GM19468 (cell line): Measurements from ENCODE around the gene RAPGEFL1.
"Not testable (repeated sequence)": the region's sequence is repeated elsewhere in the genome, so short reads cannot be mapped to it uniquely, and the experiment has no call there.

Experiments used
- ATAC-seq: cut with Tn5 transposase; IDR thresholded peaks from one replicate; pipeline ENCODE4 v1.9.1; 2021; ENCODE audit warnings: mild to moderate bottlenecking, moderate library complexity, moderate number of reproducible peaks; ENCODE audit not compliant: unreplicated experiment; ENCODE audit errors: extremely low read depth

Gene RAPGEFL1, protein sequence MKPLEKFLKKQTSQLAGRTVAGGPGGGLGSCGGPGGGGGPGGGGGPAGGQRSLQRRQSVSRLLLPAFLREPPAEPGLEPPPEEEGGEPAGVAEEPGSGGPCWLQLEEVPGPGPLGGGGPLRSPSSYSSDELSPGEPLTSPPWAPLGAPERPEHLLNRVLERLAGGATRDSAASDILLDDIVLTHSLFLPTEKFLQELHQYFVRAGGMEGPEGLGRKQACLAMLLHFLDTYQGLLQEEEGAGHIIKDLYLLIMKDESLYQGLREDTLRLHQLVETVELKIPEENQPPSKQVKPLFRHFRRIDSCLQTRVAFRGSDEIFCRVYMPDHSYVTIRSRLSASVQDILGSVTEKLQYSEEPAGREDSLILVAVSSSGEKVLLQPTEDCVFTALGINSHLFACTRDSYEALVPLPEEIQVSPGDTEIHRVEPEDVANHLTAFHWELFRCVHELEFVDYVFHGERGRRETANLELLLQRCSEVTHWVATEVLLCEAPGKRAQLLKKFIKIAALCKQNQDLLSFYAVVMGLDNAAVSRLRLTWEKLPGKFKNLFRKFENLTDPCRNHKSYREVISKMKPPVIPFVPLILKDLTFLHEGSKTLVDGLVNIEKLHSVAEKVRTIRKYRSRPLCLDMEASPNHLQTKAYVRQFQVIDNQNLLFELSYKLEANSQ

DNA sequence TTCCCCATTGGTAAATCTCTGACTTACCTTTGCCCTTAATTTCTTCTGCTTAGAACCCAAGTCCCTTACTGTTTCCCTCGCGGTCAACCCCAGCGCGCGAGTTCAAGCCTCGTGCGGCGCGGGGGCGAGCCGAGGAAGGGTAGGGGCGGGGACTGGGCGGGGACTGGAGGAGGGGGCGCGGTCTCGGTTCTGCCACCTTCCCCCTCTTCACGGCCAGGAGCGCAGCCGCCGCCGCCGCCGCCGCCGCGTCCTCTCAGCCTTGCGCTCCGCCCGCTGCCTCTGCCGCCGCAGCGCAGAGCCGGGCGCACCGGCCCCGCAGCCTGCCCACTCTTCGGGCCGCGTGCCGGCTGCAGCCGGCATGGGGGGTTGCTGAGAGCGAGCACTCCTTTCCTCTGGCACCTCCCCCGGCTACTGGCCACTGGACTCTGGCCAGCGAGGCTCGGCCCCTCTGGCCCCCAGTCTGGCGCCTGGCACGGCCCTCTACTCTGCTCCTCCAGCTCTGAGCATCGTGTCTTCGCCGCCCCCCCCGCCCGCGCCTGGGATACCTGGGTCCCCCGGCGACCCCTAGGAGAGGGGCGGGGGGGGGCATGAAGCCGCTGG lies at the start of gene RAPGEFL1:
Gene RAPGEFL1, plus strand, starts transcription at position 196 of the 600 bp plus-strand sequence. Its CDS starts 392 bp downstream, at position 588.
- ATAC-seq, result no peak

DNA sequence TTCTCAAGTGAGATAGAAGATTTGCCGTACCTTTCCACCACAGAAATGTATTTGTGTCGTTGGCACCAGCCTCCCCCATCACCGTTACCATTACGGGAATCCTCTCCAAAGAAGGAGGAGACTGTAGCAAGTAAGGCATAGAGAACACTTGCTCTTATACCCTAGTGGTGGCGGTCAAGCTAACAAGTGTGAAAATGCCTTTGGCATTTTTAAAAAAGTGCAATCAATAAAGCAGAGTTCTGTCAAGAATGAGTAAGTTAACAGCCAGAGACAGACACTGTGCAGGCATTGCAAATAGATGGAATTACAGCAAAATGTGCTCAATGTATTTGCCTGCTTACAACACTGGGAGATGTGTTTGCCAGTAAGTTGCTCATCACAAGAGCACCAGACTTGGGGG lies 47.8 kb upstream of the RAPGEFL1 start:
- no peak for ATAC-seq

DNA sequence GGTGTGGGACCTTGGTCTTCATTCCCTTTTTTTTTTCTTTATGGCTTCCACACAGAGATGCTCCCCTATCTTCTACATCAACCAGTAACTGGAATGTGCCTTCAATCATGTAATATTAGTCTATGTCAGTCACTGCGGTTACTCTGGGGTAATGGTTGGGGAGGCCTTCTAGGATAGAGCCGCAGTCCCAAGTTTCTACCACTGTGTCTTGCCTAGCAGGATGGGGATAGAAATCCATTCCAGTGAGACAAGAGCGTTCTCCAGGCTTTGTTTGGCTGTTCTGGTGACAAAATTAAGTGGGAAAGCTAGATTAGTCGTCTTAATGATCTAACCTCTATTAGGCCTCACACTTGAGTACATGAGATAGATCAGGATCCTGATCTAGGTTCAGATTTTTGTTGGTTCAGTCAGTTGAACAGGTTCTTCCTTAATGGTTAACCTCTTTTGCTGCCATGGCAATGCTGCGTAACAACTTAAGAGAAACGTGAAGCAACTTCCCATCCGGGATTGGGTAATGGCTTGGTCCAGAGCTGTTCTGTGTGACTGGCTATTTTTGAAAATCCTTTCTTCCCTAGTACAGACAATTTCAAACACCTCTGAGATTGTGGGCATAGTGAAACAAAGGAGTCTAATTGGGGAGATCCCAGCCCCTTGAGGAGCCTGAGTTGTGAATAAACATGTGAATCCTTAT lies 46.8 kb upstream of the RAPGEFL1 start:
- ATAC-seq, result no peak

DNA sequence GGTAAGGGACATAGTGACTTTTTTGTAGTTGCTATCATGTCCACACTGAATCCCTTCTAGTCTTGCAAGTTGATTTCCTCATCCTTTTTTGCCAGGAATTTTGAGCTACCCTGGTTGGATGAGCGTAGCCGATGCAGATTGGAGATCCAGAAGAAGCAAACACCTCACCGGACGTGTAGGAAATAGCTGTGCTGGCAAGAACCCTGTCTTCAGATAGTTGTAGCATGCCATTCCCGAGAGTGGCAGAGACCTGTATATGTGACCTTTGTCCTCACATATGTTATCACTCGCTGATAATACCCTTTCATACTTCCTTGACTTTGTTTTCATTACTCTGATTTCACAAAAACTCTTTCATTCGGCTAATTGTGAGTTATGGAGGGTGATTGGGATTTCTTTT lies 43.1 kb upstream of the RAPGEFL1 start:
- no peak for ATAC-seq

DNA sequence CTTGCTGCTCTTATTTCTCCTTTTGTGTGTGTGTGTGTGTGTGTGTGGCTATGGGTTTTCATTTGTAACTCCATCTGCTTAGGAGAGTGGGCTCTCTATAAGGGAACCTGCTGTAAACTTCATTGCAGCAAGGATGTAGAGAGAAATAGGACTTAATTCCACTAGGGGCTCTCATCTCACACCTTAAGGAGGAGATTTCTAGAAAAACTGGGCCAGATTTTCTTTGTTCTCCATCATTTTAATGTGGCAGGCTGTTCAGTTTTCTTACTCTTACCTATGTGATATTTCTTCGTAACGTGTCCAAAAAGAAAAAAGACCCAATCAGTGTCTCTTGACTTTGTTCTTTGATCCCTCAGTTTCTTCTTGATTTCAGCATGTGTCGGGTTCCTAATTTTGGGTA lies 41.5 kb upstream of the RAPGEFL1 start:
- no peak for ATAC-seq

DNA sequence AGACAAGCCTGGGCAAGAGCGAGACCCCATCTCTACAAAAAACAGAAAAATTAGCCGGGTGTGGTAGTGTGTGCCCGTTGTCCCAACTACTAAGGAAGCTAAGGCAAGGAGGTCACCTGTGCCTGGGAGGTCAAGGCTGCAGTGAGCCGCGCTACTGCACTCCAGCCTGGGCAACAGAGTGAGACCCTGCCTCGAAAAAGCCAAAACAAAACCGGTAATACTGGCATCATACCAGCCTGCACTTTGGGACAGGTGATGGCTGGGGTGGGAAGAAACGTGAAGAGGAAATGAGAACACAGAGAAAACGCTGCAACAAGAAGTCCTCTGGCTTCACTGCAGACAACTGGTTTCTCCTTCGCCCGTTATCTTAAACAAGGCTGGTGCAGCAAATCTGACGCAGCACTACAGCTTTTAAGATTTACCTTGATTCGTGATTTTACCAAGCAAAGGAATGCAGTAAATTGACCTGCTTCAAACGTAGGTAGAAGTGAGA lies 37.7 kb upstream of the RAPGEFL1 start:
- ATAC-seq, result no peak

DNA sequence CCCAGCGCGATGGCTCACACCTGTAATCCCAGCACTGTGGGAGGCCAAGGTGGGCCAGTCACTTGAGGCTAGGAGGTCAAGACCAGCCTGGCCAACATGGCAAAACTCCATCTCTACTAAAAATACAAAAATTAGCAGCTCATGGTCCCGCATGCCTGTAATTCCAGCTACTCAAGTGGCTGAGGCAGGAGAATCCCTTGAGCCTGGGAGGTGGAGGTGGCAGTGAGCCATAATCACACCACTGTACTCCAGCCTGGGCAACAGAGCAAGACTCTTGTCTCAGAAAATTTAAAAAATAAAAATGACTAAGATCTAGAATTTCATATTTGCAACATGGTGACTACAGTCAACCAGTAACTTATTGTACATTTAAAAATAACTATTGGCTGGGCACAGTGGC lies 34.1 kb upstream of the RAPGEFL1 start:
- ATAC-seq, result not testable (repeated sequence)

DNA sequence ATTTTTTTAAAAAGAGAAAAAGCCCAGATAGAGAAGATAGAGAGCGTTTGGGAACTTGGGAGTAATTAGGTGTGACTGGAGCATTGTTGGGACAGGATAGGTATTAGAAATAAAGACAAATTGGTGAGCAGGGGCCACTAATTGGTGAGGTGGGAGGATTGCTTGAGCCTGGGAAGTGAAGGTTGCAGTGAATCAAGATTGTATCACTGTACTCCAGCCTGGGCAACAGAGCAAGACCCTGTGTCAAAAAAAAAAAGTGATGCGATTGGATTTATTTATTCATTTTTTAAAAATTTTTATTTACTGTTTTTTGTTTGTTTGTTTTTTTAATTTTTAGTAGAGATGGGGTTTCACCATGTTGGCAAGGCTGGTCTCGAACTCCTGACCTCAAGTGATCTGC lies 31.8 kb upstream of the RAPGEFL1 start:
- no peak for ATAC-seq

DNA sequence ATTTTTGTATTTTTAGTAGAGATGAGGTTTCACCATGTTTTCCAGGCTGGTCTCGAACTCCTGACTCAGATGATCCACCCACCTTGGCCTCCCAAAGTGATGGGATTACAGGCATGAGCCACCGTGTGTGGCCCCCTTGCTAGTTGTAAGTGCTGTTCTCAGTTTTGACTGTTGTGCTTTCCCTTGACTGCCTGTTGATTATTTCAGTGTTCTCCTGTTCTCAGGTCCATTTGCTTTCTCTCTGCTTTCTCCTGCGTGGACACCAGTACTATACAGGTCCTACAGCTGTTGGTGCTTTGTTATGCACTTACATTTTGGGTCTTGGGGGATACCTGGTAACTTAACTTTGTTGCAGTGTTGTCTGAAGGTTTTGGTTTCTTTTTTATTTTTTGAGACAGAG lies 28.7 kb upstream of the RAPGEFL1 start:
- no peak for ATAC-seq

DNA sequence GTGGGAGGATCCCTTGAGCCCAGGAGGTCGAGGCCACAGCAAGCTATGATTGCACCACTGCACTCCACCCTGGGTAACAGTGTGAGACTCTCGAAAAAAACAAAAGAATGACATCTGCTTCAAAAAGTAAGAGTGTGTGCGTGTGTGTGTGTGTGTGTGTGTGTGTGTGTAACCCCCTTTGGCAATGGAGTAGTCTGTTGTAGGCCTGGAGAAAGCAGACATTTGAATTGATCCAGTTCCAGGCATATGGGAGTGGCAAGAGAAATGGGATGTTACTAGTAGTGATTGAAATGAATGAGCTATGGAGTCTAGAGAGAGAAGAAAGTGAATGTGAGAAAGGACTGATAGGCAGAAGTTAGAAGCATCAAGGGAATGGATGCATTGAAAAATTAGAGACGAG lies 27.0 kb upstream of the RAPGEFL1 start:
- no peak for ATAC-seq

DNA sequence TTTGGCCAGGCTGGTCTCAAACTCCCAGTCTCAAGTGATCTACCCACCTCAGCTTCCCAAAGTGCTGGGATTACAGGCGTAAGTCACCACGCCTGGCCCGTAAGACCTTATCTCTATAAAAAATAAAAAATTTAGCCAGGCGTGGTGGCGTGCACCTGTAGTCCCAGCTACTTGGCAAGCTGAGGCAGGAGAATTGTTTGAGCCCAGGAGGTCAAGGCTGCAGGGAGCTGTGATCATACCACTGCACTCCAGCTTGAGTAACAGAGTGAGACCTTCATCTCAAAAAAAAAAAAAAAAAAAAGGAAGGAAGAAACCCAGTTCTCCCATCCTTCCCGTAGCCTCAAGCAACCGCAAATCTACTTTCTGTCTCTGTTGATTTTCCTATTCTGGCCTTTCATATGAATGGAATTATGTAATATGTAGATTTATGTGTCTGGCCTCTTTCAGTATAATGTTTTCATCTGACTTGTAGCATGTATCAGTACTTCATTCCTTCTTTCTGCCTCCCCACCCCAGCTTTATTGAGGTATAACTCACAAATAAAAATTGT lies 25.8 kb upstream of the RAPGEFL1 start:
- ATAC-seq, result no peak

DNA sequence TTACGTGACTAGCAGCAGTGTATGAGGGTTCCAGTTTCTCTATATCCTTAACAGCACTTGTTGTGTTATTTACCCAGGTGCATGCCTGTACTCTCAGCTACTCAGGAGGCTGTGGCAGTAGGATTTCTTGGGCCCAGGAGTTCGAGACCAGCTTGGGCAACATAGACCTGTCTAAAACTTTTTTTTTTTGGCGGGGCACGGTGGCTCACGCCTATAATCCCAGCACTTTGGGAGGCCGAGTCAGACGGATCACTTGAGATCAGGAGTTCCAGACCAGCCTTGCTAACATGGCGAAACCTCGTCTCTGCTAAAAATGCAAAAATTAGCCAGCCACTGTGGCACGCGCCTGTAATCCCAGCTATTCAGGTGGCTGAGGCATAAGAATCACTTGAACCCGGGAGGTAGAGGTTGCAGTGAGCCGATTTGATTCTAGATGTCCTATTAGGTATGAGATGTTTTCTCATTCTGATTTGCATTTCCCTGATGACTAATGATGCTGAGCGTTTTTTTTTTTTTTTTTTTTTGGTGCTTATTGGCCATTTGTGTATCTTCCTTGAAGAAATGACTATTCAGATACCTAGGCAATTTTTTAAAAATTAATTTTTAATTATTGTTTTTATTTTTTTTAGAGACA lies 23.6 kb upstream of the RAPGEFL1 start:
- ATAC-seq, result no peak

DNA sequence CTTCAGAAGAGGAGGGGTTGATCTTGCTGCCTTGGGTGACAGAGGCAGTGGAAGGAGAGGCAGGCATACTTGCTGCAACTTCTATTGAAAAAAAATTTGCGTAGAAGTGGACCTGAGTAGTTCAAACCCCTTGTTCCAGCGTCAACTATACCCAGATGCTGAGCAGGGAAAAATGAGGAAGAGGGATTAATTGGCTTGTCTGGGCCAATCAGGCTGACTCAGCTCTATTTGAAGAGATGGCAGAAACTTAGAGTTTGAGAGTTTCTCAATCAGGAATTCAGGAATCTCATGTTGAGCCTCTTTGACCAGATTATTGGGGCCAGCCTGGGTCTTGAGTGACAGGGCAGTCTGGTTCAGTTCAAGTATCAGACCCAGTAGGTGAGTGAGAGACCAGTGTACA lies 19.3 kb upstream of the RAPGEFL1 start:
- ATAC-seq, result no peak

DNA sequence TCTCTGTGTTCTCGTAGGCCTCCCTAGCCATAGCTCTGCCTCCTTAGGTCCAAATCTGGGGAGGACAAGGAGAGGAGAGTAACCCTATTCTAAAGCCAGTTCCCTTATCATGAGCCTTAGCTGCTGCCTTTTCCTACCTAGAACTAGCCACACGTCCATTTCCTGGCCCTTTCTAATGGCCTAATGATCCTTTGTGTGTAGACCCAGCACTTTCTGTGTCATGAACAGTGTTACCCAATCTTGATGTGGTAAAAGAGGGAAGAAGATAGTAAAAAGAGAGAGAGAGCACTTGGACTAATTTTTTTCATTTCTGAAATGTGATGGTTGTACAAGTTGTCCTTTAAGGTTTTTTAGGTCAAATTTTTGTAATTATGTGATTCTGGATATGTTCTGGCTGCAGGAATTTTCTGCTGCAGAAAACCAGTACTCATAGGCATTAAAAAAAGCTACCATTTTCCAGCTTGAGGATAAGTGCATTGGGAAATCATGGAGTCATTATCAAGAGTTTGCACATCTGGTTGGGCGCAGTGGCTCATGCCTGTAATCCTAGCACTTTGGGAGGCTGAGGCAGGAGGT lies 18.7 kb upstream of the RAPGEFL1 start:
- no peak for ATAC-seq

DNA sequence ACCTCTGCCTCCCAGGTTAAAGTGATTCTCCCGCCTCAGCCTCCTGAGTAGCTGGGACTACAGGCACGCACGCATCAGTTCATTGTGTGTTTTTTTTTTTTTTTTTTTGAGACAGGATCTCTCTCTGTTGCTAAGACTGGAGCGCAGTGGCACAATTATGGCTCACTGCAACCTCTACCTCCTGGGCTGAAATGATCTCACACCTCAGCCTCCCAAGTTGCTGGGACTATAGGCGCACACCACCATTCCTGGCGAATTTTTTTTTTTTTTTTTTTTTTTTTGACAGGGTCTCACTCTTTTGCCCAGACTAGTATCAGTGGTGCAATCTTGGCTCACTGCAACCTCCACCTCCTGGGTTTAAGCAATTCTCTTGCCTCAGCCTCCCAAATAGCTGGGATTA lies 17.8 kb upstream of the RAPGEFL1 start:
- no peak for ATAC-seq

DNA sequence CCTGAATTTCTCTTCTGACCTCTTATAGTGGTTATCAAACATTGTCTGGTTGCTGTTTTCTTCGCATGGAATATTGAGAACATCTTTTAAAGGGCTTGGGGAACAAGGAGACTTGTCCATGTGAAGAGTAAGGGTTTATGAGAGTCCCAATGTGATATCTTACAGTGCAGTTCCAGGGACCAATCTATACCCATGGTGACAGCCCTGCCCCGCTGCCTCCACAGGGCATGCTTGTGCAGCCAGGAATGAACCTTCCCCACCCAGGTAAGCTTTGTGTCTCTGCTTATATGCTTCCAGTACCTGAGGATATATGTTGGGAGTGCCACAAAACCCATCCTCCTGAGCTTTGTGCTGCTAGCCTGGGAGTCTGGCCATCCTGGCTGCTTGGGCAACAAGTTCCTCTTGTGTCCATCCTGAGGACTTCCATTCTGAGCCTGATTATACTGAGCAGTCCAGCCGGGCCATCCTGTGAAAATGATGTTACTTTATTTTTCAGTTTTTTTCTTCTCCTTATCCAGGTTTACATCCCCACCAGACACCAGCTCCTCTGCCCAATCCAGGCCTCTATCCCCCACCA lies 9.5 kb upstream of the RAPGEFL1 start:
- no peak for ATAC-seq

DNA sequence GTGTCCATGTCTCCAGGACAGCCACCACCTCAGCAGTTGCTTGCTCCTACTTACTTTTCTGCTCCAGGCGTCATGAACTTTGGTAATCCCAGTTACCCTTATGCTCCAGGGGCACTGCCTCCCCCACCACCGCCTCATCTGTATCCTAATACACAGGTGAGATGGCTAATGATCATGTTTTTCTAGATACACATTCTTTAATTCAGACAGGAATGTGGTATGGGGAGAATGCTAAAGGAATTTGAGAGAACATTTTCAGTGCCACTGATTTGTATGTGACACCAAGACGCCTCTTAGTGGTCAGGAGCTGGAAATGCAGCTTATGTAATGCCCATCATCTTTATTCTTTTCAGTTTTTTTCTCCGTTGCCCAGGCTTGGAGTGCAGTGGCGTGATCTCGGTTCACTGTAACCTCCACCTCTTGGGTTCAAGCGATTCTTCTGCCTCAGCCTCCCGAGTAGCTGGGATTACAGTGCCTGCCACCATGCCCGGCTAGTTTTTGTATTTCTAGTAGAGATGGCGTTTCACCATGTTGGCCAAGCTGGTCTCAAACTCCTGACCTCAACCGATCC lies 8.9 kb upstream of the RAPGEFL1 start:
- no peak for ATAC-seq

DNA sequence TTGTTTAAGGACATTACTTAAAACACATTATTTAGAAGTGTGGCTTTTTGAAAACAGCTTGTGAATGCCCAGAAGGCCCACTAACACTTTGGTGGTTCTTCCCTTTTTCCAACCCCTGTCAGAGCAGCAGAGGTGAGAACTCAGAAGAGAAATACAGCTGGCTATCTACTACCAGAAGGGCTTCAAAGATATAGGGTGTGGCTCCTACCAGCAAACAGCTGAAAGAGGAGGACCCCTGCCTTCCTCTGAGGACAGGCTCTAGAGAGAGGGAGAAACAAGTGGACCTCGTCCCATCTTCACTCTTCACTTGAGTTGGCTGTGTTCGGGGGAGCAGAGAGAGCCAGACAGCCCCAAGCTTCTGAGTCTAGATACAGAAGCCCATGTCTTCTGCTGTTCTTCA lies 6.9 kb upstream of the RAPGEFL1 start:
- no peak for ATAC-seq

DNA sequence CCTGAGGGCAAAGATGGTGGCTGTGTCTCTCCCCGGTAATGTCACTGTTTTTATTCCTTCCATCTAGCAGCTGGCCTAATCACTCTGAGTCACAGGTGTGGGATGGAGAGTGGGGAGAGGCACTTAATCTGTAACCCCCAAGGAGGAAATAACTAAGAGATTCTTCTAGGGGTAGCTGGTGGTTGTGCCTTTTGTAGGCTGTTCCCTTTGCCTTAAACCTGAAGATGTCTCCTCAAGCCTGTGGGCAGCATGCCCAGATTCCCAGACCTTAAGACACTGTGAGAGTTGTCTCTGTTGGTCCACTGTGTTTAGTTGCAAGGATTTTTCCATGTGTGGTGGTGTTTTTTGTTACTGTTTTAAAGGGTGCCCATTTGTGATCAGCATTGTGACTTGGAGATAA lies 5.5 kb upstream of the RAPGEFL1 start:
- no peak for ATAC-seq
